Activated CD4-positive, alpha-beta T cell treated with anti-CD3 and anti-CD28 coated beads, Interleukin-2, amount 10 ng/mL, durations not matched to agents 7 days and 5 days (primary cell): ENCODE data around the gene DDX10. TPM values are rescaled to one million over a fixed set of nuclear protein-coding genes. Genes with fewer than 3 reads are reported as not detected.

Source experiments
- CTCF ChIA-PET: fragments of 350-600 bp; sonication (Branson Sonifier 250); formaldehyde crosslinking; loops from one replicate; lab custom pipeline; 2021; ENCODE audit warnings: antibody characterized with exemption; lab: Charles Lee
- POLR2A ChIA-PET: fragments of 350-600 bp; sonication (Branson Sonifier 250); formaldehyde crosslinking; loops from one replicate; lab custom pipeline; 2021; ENCODE audit warnings: antibody characterized with exemption; lab: Charles Lee
- DNase-seq: peaks from one replicate; pipeline ENCODE4 v3.0.0-alpha.2; 2020
- H3K27ac Mint-ChIP-seq: one replicate; pipeline ENCODE4 v1.8.0; 2021; ENCODE audit warnings: mild to moderate bottlenecking, moderate library complexity, mixed read lengths
- H3K27me3 Mint-ChIP-seq: one replicate; pipeline ENCODE4 v1.8.0; 2021; ENCODE audit warnings: mixed read lengths
- H3K36me3 Mint-ChIP-seq: one replicate; pipeline ENCODE4 v1.8.0; 2021; ENCODE audit warnings: low read depth, mixed read lengths
- H3K4me1 Mint-ChIP-seq: one replicate; pipeline ENCODE4 v1.8.0; 2021; ENCODE audit warnings: mixed read lengths
- H3K4me3 Mint-ChIP-seq: one replicate; pipeline ENCODE4 v1.8.0; 2021; ENCODE audit warnings: mild to moderate bottlenecking, moderate library complexity, mixed read lengths
- H3K9me3 Mint-ChIP-seq: one replicate; pipeline ENCODE4 v1.8.0; 2021; ENCODE audit warnings: mixed read lengths
- total RNA-seq, 2 experiments: library from RNA; stranded (reverse); gene quantifications; one replicate each; pipeline ENCODE4 v1.2.3, GENCODE V29; 2021

DDX10 gene
- total RNA-seq, 2 experiments from 2014 or later, result 27.4 to 28.0 TPM

DNA sequence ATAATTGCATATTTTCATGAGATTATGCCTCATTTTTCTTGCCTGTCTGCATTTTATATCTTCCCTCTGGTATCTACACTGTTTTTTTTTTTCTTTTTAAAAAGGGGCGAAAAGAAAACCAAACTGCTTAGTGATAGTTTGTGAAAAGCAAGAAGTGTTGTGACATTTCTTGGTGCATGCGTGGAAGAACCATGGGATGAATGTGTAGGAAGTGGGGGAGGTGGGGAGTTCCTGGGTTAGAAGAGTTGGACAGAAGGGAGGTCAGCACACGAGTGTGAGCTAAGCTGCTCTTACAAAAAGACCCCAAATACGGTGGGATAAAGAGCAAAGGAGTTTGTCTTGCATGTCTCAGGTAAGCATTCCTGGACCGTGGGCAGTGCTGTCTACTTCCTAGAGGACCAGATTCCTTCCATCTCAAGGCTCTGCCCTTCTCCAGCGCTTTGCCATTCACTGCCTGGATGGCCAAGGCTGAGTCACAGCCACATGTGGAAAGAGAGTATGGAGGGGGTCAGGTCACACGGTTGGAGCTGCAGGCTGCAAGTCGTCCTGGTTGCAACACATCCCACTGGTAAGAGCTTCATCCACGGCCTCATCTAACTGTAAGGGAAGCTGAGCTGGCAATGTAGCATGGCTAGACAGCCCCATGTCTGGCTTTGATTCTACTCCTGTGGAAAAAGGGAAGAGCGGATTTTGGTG, 300.6 kb downstream of the DDX10 start:
- CTCF ChIA-PET, result no interaction called here
- H3K9me3 Mint-ChIP-seq, result no peaks in the 10 kb centered on the region
- no peaks in the 10 kb centered on the region for H3K36me3 Mint-ChIP-seq
- POLR2A ChIA-PET, result no interaction called here
- peaks cover 7% of the 10 kb centered on the region for H3K27me3 Mint-ChIP-seq
- DNase-seq, result no peak
- H3K27ac Mint-ChIP-seq, result no peak overlapping the region
- H3K4me1 Mint-ChIP-seq, result peaks cover 12% of the 10 kb centered on the region
- no peak overlapping the region for H3K4me3 Mint-ChIP-seq

DNA sequence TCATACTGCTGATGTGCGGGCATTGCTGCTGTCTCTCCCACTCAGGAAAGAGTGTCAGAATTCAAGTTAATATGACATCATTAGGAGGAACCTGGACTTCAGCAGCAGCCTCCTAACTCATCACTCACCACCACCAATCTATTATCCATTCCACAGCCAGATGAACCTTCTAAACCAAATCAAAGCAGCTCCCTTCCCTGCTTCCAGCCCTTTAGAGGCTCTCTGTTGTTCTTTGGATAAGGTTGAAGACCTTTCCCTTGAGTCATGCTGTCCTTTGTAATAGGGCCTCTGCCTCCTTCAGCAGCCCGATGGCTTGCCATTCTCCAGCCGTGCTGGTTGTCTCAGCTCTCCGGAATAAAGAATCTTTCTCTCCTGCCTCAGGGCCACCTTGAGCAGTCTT, 301.3 kb downstream of the DDX10 start:
- POLR2A ChIA-PET, result no interaction called here
- Mint-ChIP-seq H3K27ac (no peak overlapping the region), H3K36me3 (no peaks in the 10 kb centered on the region), H3K4me3 (no peak overlapping the region), H3K4me1 (peaks cover 7% of the 10 kb centered on the region), H3K9me3 (no peaks in the 10 kb centered on the region), H3K27me3 (peaks cover 7% of the 10 kb centered on the region)
- CTCF ChIA-PET, result no interaction called here
- DNase-seq, result no peak

DNA sequence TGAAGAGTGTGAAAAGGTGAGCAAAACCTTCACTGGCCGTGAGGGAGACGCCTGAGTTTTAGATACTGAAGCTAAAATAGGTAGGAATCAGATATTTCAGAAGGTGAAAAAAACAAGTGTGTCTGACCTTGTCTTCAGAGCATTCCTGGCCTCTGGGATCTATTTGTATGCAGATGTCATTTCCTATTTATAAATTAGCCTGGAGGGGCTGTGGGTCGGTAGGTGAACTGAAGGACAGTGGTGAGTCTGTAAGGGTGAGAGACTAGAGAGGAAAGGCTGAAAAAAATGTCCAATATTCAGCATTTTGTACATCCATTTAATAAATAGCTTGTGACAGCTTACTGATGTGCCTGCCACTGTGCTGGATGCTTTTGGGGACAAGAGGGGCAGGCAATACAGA, 302.1 kb downstream of the DDX10 start:
- CTCF ChIA-PET, result no interaction called here
- POLR2A ChIA-PET, result no interaction called here
- Mint-ChIP-seq H3K27ac (no peak overlapping the region), H3K4me1 (no peaks in the 10 kb centered on the region), H3K27me3 (peaks cover 7% of the 10 kb centered on the region), H3K36me3 (no peaks in the 10 kb centered on the region), H3K4me3 (no peak overlapping the region), H3K9me3 (no peaks in the 10 kb centered on the region)
- DNase-seq, result no peak

DNA sequence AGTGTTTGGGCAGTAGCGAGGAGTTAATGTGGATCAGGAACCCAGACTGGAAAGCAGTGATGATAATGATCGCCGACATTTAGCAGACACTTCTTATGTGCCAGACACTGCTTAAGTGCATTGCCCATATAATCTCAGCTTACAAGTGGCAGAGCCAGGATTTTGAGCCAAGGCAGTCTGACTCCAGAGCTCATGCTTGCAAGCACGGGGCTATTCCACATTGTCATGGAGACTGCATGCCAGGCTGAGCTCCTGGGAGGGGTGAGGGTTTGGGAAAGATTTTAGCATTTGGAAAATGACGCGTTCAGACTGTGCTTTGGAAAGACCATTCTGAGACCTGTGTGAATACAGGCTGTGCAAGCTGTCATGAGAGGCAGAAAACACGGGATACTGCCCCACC, 302.7 kb downstream of the DDX10 start:
- Mint-ChIP-seq H3K36me3 (no peaks in the 10 kb centered on the region), H3K4me1 (no peaks in the 10 kb centered on the region), H3K9me3 (no peaks in the 10 kb centered on the region), H3K4me3 (no peak overlapping the region), H3K27me3 (peaks cover 7% of the 10 kb centered on the region), H3K27ac (no peak overlapping the region)
- no peak for DNase-seq
- CTCF ChIA-PET, result no interaction called here
- POLR2A ChIA-PET, result no interaction called here

DNA sequence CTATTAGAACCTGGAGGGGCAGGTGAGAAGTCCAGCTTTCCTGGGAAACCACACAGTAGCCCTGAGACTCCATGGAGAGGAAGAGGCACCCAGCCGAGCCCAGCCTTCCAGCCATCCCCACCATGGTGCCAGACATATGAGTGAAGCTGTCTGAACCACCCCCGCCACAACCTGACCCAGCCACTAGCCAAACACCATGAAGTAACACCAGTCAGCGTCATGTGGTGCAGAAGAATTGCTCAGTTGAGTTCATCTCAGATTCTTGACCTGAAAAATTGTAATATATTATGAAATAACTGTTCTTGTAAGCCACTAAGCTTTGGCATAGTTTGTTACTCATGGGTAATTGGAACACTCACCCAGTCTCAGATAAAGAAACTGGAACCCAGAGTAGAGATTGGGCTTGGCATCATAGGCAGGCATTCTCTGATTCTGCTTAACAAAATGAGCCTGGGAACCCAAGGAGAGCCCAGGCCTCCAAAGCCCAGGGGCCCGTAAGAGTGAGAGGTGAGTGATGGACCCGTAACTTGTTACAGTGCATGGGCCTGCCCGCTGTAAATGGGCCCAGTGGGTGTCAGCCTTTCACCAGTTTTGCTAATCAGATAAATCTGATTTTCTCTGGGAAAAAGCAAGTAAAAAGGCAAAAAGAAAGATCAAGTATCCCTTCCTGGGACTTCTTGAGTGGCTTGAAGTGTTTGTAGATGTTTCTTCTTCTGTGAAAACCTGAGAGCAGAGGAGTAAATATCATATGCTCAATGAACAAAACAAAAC, 305.5 kb downstream of the DDX10 start:
- peaks cover 5% of the 10 kb centered on the region for H3K27me3 Mint-ChIP-seq

DNA sequence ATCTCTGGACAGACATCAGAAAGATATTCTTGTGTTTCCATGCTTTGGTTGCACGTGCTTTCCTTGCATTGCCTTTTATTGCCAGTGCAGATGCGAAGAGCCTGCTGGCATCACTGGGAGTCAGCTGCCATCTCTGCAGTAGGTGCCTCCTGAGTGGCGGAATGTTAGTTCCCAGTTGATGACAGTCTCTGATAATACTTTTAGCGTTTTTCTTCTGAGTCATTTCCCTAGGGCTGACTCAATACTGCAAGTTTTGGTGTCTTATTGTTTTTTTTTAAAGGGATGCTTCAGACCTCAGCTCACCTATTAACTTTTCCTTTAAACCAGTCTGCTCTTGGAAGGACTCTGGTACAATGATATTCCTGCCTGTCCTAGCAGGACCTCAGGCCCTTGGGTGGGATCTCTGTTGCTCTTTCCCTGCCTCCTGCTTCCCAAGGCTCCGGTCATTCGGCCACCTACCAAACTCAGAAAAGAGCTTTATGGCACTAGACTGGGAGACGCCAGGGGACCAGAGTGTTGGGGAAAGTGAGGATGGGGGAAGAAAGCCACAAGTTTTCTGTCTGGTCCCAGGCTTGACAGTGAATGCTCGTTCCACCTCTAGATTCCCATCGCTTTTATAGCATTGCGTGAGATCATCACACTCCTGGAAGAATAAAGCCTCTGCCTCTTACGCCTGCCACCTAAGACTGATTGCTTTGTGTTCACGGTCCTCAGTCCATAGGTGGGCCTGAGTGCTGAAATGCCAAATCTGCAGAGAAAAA, 308.7 kb downstream of the DDX10 start:
- no peaks in the 10 kb centered on the region for H3K36me3 Mint-ChIP-seq
- ChIA-PET POLR2A (no interaction called here), CTCF (interaction anchor here (0.5 kb wide), 1 partner anchor 10 kb away, joined by 5 read pairs; no protein-coding TSS in a partner anchor)
- no peaks in the 10 kb centered on the region for H3K4me1 Mint-ChIP-seq
- DNase-seq, result no peak
- no peak overlapping the region for H3K27ac Mint-ChIP-seq
- H3K9me3 Mint-ChIP-seq, result no peaks in the 10 kb centered on the region
- no peaks in the 10 kb centered on the region for H3K27me3 Mint-ChIP-seq
- H3K4me3 Mint-ChIP-seq, result no peak overlapping the region

More for the DNA sequence above, 305.5 kb downstream of the DDX10 start:
- POLR2A ChIA-PET, result no interaction called here
- DNase-seq, result no peak
- Mint-ChIP-seq H3K27ac (no peak overlapping the region), H3K4me3 (no peak overlapping the region), H3K4me1 (no peaks in the 10 kb centered on the region), H3K9me3 (no peaks in the 10 kb centered on the region), H3K36me3 (no peaks in the 10 kb centered on the region)
- CTCF ChIA-PET, result no interaction called here

DNA sequence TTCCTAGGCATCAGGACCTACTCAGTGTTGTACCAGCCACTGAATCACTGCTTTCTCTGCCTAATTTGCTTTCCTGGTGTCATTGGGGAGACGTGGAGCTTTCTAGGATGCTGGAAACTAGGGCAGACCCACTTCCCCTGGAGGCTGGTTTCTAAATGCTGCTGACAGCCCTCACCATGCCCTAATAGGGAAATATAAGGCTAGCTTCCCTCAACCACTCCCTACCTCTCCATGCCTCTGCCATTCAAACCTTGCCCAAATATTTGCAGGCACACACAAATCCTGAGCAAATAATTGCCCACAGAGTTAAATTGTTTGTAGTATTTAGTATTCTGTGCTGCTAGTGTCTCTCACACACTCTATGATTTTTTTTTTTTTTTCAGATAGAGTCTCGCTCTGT, 310.2 kb downstream of the DDX10 start:
- Mint-ChIP-seq H3K4me3 (no peak overlapping the region), H3K36me3 (no peaks in the 10 kb centered on the region), H3K9me3 (no peaks in the 10 kb centered on the region), H3K27me3 (no peaks in the 10 kb centered on the region), H3K4me1 (no peaks in the 10 kb centered on the region), H3K27ac (no peak overlapping the region)
- CTCF ChIA-PET, result interaction anchor here (0.7 to 1.1 kb wide), 2 partner anchors 63 to 719 kb away, joined by 3 read pairs; no protein-coding TSS in a partner anchor
- no peak for DNase-seq
- POLR2A ChIA-PET, result no interaction called here

DNA sequence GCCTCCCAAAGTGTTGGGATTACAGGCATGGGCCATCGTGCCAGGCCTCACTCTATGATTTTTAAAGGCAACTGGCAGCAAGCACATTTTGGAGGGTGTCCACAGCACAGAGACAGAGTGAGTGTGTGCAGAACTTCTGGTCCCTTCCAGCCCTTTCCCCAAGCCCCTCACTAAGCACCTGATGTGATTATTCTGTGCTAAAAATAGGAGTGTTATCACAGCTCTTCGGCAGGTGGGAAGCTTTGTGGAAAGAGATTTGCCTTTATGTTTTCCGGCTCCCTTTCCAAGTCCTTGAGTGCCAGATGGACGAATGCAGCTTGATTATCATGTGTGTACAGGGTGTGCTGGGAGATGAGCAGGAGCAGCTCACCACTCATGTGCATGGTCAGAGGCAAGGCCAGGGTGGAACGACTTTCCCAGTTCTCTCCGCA, 310.8 kb downstream of the DDX10 start:
- no peaks in the 10 kb centered on the region for H3K9me3 Mint-ChIP-seq
- DNase-seq, result no peak
- H3K4me1 Mint-ChIP-seq, result no peaks in the 10 kb centered on the region
- ChIA-PET POLR2A (no interaction called here), CTCF (interaction anchor here (0.7 to 1.1 kb wide), 2 partner anchors 64 to 719 kb away, joined by 3 read pairs; no protein-coding TSS in a partner anchor)
- H3K27me3 Mint-ChIP-seq, result no peaks in the 10 kb centered on the region
- no peak overlapping the region for H3K4me3 Mint-ChIP-seq
- H3K27ac Mint-ChIP-seq, result no peak overlapping the region
- no peaks in the 10 kb centered on the region for H3K36me3 Mint-ChIP-seq

DNA sequence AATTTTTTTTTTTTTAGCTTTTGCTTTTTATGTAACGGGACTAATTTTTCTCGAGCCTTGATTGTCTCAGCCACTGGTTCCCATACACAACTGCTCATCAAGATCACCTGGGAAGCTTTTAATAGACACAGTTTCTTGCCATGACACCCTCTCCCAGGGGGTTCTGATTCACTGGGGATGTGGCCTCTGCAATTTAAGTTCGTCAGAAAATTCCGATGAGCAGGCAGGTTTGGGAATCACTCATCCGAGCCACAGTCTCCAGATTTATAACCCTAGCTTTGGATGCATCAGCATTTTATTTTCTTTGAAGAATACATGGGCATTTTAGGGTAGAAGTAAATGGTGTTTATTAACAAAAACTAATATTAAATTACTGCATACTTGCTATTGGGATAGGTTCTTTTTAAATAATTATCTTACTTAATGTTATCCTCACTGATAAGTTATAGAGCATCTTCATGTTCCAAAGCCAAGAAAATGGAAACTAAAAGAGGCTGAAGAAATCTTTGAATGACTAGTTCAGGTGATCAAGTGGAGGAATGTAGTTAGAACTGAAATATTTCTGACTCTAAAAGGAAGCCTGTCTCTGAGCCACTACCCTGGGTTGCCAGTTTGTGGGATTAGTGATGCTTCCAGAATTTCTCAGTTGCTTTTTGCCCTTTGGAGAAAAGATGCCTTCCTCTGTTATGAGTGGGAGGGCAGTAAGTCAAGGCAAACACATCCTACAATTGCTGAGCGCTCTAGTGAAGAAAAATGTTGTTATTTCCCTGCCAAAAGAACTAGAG, 319.0 kb downstream of the DDX10 start:
- H3K36me3 Mint-ChIP-seq, result no peaks in the 10 kb centered on the region
- ChIA-PET POLR2A (no interaction called here), CTCF (interaction anchor here (0.6 kb wide), 1 partner anchor 81 kb away, joined by 3 read pairs; no protein-coding TSS in a partner anchor)
- H3K27ac Mint-ChIP-seq, result no peak overlapping the region
- H3K9me3 Mint-ChIP-seq, result no peaks in the 10 kb centered on the region
- no peak overlapping the region for H3K4me3 Mint-ChIP-seq
- no peaks in the 10 kb centered on the region for H3K27me3 Mint-ChIP-seq
- no peaks in the 10 kb centered on the region for H3K4me1 Mint-ChIP-seq
- DNase-seq, result no peak

DNA sequence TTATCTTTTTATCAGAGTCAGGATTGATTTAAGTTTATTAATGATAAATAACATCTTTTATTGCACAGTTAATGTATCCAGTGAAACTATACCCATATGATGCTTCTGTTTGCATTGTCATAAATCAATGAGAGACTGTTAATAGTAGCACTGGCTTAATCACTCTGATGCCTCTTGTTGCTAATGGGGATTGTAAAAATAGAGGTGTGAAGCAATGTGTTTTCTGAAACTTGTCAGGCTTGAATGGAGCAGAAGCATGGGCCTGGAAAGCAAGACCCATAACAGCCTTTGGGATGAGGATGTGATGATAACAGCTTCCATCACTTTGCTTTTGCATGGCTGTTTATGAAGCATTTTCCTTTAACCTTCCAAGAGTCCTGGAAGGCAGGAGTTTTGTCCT, 319.7 kb downstream of the DDX10 start:
- CTCF ChIA-PET, result no interaction called here
- DNase-seq, result no peak
- Mint-ChIP-seq H3K4me1 (no peaks in the 10 kb centered on the region), H3K27ac (no peak overlapping the region), H3K27me3 (no peaks in the 10 kb centered on the region), H3K36me3 (no peaks in the 10 kb centered on the region), H3K9me3 (no peaks in the 10 kb centered on the region), H3K4me3 (no peak overlapping the region)
- POLR2A ChIA-PET, result no interaction called here

DNA sequence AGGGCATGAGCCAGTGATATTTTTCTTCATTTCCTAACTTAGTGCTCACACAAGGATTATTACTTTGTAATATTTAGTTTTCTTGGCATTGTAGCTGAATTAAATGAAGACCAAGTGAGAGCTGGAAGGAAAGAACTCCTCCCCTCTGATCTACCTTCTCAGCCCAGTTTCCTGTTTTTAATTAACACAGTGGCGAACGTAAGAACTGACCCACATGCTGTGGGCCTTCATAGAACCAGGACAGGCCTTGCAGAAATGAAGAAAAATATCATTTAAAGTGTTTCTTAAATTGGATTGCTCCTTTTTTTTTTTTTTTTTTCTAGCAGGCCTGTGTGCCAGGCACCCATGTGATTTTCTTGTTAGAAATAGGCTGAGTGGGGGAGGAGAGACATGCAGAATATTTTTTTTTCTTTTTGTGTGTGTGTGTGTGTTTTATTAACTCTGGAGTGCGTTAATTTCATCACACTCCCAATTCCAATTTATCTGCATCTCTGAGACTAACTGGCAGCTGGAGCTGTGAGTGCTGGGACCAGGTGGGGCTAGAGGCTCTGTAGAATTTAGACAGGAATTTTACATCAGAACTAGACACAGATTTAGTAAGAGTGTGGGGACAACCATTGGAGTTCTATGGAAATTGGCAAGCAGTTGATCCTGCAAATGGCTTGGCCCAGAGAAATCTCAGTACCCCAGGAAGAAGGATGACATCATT, 320.5 kb downstream of the DDX10 start:
- H3K4me3 Mint-ChIP-seq, result no peak overlapping the region

DNA sequence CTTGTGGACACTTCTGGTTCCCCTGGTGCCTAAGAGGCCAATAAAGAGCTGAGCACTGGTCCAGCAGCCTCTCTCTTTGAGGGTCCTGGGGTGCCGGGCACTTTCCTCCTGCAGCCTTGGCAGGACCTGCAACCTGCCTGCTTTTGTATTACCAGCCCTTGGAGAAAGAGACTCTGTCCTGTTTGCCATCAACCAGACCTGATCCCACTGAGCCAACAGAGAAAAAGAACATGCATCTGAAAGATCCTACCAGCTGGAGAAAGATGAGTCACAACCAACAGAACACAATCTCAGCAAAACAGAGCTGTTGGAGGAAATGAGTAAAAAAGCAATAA, 321.0 kb downstream of the DDX10 start:
- POLR2A ChIA-PET, result no interaction called here
- H3K9me3 Mint-ChIP-seq, result no peaks in the 10 kb centered on the region
- H3K4me3 Mint-ChIP-seq, result no peak overlapping the region

More for the DNA sequence above, 320.5 kb downstream of the DDX10 start:
- DNase-seq, result no peak
- ChIA-PET POLR2A (no interaction called here), CTCF (no interaction called here)
- H3K4me1 Mint-ChIP-seq, result no peaks in the 10 kb centered on the region
- H3K27me3 Mint-ChIP-seq, result no peaks in the 10 kb centered on the region
- no peaks in the 10 kb centered on the region for H3K9me3 Mint-ChIP-seq
- no peaks in the 10 kb centered on the region for H3K36me3 Mint-ChIP-seq
- H3K27ac Mint-ChIP-seq, result no peak overlapping the region

More for the DNA sequence above, 321.0 kb downstream of the DDX10 start:
- H3K27me3 Mint-ChIP-seq, result no peaks in the 10 kb centered on the region
- H3K4me1 Mint-ChIP-seq, result no peaks in the 10 kb centered on the region
- DNase-seq, result no peak
- CTCF ChIA-PET, result no interaction called here
- no peaks in the 10 kb centered on the region for H3K36me3 Mint-ChIP-seq
- H3K27ac Mint-ChIP-seq, result no peak overlapping the region
